Measurements from ENCODE around the gene CSMD2.

The CSMD2 gene

DNA sequence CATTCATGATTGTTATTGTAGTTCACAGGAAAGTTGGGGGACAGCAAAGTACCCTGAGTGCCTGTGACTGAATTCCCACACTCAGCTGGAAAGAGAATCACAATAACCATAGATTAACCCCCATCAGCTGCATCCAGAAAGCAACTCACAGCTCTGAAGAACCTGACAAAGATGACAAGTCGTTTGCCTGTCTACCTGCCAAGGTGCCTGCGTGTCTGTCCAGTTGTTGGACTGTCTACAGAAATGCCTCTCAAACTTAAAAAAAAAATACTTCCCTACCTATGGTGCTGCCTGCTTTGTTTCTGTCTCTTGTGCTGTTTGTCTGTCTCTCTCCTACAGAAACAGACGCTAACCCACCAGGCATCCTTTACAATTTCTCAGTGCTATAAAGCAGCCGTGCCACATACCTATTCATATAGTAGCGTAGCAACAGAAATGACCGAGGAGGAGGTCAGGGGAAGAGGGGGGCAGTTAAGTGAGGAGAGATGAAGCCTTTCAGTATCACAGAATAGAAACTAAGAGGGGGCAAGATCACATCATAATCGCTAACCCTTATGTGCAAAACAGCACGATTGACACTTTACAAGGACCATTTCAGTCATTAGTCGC is 455.8 kb downstream of the CSMD2 start:
- DNase-seq, result no peak

DNA sequence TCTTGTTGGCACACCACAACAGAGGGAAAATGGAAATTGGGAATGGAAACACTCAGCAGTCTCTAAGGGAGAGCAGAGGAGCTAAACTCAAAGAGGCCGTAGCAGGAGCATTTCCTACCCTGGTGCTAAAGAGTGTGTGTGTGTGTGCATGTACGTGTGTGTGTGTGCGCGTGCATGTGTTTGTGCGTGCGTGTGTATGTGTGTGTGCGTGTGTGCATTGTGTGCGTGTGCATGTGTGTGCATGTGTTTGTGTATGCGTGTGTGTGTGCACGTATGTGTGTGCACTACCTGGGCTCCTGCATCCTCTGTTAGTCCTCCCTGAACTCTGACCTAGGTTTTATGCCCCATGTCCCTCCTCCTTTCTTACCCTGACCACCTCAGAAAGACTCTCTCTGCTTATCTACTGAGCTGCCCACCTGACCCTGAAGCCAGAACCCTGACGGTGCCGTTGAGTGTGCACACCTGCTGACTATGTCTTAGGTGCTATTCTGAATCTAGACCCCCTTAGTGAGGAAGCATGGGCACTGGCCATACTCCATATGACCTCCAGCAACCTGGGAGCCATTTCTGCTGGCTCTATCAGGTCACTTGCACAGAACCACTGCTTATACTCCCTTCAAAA is 458.3 kb downstream of the CSMD2 start:
- DNase-seq, result no peak

DNA sequence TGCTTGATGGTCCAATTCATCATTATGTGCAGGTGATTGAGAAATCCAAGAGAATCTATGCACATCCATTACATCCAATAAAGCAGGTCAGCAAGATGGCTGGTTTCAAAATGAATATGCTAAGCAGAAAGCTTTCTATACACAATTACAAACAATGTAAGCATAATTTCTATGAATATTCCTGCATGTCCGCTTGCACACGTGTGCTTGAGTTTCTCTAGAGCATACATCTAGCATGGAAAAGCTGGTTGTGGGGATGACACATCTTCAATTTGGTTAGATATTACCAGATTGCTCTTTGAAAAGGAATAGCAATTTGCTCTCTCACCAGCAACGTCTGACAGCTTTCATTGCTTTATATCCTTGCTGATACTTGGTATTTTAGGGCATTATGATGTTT is 461.6 kb downstream of the CSMD2 start:
- DNase-seq, result no peak

DNA sequence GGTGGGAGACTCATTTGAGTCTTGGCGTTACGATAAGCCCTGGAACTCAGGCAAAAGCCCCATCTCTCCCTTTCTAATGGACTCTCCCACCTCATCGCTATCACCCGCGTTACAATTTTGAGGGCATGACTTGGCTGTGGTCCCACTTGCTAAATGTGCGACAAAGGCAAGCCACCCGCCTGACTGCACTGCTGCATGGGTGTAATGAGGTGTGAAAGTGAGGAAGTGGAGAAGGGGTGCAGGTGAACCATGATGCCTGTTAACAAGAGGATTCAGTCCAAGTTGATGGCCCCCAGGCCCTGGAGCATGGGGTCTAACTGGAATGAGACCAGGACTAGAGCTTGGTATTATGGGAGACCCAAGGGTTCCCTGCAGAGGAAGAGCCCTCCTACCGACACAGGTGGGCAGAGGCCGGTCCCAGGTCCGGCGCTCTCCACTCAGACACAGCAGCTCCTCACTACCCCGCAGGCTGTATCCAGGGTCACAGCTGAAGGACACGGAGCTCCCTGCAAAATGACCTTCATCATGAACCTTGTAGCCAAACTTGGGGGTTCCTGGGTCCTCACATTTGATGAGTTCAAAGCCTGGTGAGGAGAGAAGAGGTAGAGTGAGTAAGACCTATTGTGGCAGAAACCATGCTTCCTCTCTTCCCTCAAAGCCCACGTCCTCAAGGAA is 466.5 kb downstream of the CSMD2 start:
- no peak for DNase-seq

DNA sequence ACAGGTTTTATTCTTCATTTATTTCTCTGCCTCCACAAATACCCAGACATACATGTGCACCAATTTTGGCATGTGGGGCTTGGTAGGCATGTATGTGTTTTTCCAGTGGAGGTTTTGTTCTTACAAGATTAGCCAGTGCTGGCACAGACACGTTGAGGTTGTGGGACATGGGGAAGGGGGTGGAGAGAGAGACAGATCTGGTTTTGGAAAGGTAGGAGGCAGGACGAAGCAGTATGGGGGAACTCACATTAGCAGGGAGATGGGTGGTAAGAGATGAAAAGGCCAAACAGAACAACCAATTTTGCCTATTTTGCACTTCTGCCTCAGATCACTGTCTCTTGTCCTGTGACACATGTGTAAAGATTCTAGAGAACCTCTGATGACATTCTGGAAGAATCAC is 467.2 kb downstream of the CSMD2 start:
- no peak for DNase-seq

DNA sequence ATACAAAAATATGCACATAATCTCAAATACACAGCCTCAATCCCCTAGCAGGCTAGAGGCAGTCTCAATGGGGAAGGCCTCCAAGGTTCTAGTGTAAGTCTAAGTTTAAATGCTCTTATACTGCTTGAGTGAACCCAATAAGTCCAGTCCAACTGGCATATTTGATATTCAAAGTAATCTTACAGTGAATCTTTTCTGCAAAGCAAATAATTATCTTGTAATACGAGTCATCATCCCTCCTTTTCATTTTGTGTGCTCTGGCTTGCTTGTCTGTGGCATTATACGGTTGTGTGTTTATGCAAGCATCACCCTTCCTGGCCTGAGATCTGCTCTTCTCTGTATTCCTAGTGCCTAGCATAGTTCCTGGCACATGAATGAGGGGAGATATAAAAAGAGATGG is 468.1 kb downstream of the CSMD2 start:
- no peak for DNase-seq

DNA sequence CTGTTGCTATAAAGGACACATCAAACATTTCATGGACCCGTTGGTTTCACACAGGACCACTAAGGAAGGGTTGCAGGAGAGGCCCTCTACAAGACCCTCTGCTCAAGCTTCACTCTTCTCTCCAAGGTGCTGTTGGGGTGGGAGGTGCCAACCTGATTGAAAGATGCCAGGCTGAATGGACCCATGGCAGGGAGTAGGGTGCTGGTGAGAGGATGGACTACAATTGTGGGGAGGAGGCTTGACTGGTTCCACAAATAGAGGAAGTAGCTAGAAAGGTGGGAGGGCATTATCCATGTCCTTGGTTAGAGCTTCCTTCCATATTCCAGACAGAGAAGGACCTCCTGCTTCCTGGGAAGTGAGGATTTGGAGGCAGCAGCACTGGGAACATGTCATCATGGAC is 468.7 kb downstream of the CSMD2 start:
- DNase-seq, result no peak

DNA sequence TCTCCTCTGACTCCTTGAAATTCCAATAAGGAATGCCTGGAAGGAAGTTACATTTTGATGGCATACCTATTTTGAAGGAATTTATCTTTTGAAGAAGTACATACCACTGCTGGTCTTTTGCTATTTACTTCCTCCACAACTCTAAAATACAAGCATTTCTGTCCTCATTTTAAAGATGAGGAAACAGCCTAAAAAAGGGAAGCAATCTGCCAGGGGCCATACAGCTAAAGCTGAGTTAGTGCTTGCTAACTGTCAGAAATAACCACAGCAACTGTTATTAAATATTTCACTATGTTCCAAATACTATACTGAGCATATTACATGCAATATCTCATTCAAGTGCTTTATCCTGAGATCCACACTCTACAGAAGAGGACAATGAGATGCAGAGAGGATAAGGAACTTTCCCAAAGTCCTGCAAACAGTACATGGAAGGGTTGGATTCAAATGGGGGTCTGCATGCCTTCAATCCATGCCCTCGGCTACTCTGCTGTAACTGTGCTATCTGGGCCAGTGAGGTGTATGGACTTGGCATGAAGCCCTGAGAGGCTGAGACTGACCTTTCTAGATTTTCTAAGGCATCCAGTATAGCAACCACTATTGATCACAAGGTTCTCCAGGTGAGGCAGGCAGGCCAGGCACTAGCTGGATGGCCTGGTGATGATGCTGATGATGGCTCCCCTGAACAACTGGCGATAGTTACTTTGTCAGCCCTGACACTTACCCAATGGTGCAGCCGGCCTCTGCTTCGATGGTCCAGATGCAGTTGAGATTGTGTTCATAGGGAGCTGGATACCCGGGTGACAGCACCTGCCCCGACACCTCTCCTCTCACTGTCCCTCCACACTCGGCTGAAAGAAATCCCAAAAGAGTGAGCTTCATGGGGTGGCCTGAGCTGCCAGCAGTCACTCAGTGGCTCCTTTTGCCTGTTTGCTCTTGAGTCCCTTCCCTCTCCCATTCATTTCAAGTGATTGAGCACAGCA is 472.5 kb downstream of the CSMD2 start:
- DNase-seq, result no peak

DNA sequence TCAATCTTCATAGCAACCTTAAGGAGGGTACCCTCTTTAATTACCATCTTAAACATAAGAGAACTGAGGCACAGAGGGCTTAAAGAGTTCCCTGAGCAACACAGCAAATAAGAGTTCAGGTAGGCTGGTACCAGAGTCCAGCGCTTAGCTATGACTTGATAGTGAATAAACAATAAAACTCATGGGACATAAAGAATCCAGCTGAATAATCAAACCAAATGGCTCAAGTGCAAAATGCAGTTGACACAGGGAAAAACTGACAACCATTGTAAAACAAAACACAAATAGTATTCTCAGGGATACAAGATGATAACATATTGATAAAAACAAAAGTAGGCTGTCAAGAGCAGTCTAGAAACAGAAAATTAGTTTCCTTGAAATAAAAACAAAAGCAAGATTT is 478.0 kb downstream of the CSMD2 start:
- peak; percentile 79 for DNase-seq

DNA sequence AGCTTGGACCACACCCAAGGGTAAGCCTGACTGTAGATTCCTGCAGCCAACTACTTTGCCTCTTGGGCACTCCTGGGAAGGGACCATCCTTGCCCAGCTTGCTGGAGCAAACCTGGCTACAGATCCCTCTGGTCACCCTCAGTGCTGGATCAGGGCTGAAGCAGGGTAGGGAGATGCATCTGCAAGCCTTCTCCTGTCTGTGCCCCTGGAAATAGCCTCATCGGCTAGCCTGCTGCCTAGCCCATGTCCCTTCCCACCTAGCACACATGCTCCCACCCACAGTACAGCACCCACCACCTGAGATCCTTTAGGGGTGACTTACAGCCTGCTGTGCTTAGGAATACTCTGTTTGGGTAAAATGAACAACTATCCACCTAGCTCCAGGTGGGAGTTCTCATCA is 478.5 kb downstream of the CSMD2 start:
- DNase-seq, result no peak

DNA sequence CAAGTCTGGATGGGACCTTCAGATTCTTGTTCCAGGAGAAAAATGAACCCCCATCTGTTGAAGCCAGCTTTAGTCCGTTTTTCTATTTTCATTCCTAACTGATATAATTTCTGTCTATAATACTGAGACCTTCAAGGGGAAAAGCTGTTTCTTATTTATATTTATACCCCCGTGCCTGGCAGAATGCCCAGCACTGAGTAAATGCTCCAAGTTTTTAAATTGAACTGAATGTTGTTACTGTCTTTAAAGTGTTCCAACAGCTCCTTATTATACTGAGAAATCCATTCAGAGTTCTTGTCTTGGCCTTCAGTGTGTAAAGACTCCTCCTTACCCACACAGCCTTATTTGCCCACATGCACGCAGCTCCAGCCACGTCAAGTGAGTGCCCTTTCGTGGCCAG is 479.8 kb downstream of the CSMD2 start:
- DNase-seq, result no peak

DNA sequence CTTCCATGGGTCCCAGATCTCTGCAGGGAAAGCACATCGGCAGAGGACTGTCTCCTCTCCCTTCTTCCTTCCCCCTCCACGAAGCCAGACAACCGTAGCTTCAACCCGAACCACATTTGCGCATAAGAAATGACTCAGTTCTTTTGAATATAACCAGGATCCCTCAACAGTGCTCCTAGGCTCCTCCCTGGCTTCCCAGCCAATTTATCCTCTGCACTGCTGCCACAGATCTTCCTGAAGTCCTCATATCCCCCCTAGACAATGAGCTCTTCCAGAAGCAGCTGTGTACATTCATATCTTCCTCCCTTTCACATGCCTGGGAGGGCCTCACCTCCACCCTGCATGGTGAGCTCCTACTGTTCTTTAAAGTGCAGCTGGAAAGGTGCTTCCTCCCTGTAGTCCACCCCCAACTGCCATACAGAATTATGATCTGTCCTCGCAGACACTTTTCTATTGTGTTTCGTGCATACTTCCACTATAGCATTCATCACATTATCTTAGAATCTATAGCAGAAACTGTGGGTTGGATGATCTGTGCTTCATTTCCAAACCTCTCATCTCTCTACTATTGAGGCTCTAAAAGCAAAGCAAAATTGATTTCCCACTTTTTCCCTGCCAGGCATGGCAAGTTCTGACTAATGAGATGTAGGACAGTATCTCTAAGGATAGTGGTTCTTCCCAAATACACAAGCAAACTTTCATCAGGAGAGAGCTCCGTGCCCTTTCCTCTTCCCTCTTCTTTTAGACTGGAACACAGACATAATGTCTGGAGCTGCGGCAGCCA is 480.4 kb downstream of the CSMD2 start:
- DNase-seq, result peak; percentile 61

DNA sequence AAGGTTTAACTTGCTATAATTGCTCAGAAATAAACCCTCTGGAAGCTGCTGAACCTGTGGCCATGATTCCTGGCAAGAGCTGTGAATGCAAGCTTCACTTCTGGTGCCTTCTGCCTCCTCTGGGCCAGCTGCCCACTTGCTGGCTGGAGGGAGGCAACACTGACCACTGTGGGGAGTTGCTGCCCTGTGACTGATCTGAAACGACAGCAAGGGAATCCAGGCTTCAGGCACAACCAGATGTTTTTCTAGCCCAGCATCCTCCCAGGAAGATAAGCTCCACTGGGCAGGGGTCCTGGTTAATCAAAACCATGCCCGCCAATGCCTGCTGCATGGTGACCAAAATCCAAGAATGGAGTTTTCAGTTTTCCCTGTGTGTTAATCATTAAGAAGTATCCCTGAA is 481.1 kb downstream of the CSMD2 start:
- no peak for DNase-seq

DNA sequence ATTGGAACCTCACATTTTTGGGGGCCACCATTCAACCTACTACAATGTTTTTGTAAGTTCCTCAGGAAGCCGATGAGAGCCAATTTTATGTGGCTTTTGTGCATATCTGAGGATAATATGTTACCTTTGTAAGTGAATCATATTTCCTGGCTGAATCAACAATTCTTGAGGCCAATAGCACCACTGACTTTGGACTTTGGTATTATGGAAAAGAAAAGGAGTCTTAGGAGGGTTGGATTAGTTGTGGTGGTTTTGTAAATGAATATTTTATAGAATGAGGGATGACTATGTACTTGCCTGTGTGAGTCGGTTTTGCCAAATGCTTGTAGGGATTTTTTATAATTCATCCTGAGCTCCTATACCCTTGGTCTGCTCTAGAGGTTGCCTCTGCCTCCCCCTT is 482.7 kb downstream of the CSMD2 start:
- DNase-seq, result no peak

DNA sequence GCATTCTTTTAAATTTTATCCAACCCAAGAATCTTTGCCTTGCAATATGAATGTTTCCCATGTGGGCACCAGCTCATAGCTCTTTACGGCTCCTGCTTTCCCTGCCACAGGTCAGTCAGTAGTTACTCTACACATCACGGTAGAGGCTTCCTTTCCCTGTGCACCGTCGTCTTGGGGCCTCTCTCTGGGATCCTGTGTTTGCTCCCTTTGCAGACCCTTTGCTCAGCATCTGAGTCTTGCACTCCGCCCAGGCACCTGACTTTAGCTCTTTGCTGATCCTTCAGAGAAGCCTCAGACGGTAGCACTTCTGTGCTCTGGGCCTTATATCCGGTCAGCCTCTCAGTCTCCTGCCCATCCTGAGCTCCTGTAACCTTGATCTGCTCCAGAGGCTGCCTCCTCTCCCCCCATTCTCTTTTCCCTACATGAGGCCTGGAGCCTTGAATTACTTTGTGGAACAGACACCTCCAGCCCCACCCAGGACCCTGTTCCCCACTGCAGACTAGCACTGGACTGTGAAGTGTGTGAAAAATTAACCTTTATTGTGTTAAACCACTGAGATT is 484.7 kb downstream of the CSMD2 start:
- DNase-seq, result no peak

DNA sequence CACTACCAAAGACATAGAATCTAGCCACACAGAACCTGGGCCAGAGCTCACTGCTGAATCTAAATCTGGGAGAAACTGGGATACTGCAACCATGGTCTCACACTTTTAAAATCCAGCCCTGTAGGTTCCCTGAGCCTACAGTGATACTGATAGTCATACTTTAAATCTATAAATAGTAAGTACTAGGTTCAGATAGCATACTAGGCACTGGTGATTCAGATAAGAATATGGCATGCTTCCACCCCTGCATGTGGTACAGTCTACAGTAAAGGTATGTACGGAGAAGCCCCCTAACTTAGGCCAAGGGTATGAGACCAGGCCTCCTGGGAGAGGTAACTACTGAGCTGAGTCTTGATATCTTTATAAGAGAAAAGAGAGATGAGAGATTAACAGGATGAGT is 494.5 kb downstream of the CSMD2 start:
- DNase-seq, result no peak

DNA sequence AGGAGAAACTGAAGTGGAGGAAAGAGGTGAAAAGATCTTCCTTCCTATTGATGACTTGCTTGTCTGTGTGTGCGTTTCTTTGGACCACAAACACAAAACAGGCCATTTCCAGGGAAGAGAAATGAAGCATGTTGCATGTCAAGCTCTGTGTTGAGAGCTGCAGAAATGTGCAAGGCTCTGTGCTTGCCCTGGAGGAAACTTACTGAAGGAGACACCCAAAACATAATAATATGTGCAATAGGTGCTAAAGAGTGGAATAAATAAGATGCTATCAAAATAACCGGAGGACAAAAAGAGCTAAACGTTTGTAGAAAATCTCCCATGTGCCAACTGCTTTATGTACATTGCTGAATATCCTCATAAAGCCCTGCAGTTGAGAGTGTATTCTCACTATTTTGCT is 496.3 kb downstream of the CSMD2 start:
- DNase-seq, result no peak

DNA sequence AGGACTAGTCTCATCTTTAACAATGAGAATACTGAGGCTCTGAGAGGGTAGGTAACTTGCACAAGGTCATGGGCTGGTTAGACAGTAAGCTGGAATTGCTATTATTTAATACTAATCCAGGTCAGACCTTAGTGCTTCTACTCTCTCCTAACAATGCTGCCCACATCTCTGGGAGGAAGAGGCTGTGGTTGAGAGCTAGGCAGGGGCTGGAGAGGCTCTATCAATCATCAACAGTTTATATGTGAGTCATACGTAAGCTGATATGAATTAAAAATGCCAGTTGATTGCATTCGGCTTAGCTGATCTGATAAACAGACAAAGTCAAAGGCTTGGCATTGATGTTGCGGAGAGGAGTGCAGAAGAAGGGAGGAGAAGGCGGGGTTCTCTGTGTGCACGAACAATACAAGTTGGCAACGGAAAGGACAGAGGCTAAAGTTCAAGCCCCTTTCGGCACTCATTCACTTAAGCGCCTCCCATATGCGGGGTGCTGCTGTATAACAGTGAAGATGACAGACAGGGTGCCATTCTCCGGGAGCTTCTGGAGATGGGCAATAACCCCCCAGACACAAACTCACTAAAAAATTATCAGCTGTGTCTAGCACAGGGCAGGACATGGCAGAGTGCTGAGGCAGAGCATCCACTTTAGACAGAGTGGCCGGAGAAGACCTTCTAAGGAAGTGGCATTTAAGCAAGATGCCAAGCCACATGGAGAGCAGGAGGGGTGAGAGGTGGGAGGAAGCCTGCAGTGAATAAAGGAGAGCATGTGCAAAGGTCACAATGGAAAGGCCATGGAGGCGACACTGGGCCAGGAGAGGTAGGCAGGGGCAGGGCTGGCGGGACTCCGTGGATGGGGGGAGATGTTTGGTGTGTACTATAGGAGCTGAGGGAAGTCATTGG is 497.4 kb downstream of the CSMD2 start:
- no peak for DNase-seq

DNA sequence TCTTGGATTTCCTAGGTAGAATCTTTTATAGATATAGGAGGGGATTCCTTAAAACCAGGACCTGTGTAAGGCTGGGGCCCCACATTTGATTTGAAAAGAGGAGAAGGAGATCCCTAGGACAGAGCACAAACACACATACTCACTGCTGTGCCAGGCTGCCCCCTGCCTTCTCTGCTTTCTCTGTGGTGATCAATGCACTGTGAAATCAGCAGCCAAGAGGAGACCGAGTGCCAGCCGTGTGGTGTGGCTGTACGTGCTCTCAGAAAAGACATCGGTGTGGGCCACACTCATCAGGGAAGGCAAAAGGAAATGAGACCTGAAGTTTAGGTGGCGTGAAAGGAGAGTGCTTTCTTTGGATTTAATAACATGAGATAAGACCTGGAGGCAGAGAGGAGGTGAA is 498.4 kb downstream of the CSMD2 start:
- no peak for DNase-seq

DNA sequence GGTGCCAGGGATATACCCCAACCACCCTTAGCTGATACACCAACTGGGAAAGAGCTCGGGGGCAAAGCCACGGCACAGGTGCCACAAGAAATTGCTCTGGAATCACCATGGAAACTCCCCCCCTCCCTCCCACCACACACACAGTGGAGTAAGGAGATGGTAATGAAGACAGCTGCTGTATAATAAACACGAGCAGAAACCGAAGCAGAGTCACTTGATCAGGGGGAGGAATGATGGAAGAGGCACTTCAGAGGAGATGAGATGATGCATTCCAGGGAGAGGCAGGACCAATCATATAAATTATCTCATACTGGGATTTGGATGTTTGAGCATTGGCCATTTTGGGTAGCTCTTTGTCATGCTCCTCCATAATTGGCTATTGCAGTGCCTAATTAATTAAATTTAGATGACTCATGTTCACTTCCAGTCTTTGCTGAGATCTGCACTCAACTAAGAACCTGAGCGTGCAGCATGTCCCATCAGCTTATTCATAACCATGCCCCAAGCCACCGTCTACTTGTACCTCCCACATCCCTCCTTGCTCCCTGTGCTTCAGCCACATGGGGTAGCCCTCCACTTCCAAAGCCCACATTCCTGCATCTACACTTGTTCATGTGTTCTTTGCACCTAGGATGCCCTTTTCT is 503.1 kb downstream of the CSMD2 start:
- no peak for DNase-seq

DNA sequence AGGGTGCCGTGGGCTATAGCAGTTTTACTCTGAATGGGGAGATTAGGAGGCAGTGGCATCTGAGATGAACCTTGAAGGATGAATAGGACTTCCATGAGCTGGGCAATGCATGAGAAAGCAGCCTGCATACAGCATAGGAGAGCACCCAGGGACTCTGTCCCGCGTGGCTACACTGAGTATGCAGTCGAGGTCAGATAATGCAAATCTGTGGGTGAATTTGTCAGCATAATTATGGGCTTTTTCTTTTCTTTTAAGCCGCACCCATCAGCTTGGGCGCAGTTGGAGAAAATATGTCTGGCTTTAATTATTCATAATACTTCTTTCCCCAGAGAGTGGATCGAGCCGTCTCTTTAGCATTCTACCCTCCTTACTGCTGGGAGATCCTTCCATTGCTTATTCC is 504.1 kb downstream of the CSMD2 start:
- no peak for DNase-seq
